Activated CD8-positive, alpha-beta memory T cell treated with anti-CD3 and anti-CD28 coated beads, Interleukin-2, amount 10 ng/mL, durations not matched to agents 7 days and 5 days (primary cell): ENCODE data around the gene MBD3L2. TPM values are rescaled to one million over a fixed set of nuclear protein-coding genes. Genes with fewer than 3 reads are reported as not detected.
"Not testable (repeated sequence)": the region's sequence is repeated elsewhere in the genome, so short reads cannot be mapped to it uniquely, and the experiment has no call there.

Source experiments
- ATAC-seq: fragments of 150-1000 bp; cut with Tn5 transposase; one replicate; pipeline ENCODE4 v1.10.0; 2021; ENCODE audit warnings: moderate library complexity
- CTCF ChIA-PET: fragments of 350-600 bp; sonication (Branson Sonifier 250); formaldehyde crosslinking; loops from one replicate; lab custom pipeline; 2021; ENCODE audit warnings: antibody characterized with exemption; lab: Charles Lee
- DNase-seq: peaks from one replicate; pipeline ENCODE4 v3.0.0-alpha.2; 2020
- H3K27ac Mint-ChIP-seq: one replicate; pipeline ENCODE4 v1.8.0; 2021; ENCODE audit warnings: mild to moderate bottlenecking, mixed read lengths
- H3K27me3 Mint-ChIP-seq: one replicate; pipeline ENCODE4 v1.8.0; 2021; ENCODE audit warnings: mixed read lengths
- H3K36me3 Mint-ChIP-seq: one replicate; pipeline ENCODE4 v1.8.0; 2021; ENCODE audit warnings: mild to moderate bottlenecking, mixed read lengths
- H3K4me1 Mint-ChIP-seq: one replicate; pipeline ENCODE4 v1.8.0; 2021; ENCODE audit warnings: mixed read lengths
- H3K4me3 Mint-ChIP-seq: one replicate; pipeline ENCODE4 v1.8.0; 2021; ENCODE audit warnings: mild to moderate bottlenecking, moderate library complexity, mixed read lengths
- H3K9me3 Mint-ChIP-seq: one replicate; pipeline ENCODE4 v1.8.0; 2022; ENCODE audit warnings: low read depth, mixed read lengths
- total RNA-seq, 2 experiments: library from RNA; stranded (reverse); gene quantifications; one replicate each; pipeline ENCODE4 v1.2.3, GENCODE V29; 2021

The MBD3L2 gene
- total RNA-seq: not detected

GRCh38 chr19:7049021-7049420, at the start of gene MBD3L2:
Gene MBD3L2, plus strand, starts transcription at chr19:7049321. Its CDS starts 53 bp downstream, at chr19:7049374.
- H3K4me3 Mint-ChIP-seq, H3K4me1 Mint-ChIP-seq, ATAC-seq, H3K9me3 Mint-ChIP-seq, H3K27me3 Mint-ChIP-seq, CTCF ChIA-PET, DNase-seq, H3K36me3 Mint-ChIP-seq, H3K27ac Mint-ChIP-seq: not testable (repeated sequence)

DNA sequence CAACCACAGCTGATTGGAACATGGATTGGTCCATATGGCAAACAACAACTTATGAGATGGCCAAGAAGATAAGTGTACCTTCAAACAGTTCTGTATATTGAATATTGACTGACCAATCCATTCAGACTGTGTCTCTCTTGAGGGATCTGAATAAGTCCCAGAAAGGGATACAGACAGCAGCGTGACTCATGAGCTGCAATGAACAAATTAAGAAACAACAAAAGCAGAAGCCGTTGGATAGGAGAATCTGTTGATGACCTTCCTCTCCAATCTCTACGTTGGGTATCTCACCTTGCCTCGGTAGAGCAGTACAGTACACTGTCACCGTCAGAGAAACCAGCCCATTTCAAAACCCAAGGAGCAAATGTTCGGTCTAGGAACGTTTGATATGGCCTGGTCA, 49.2 kb upstream of the MBD3L2 start:
- CTCF ChIA-PET: interaction anchor here (1.2 kb wide), 1 partner anchor 57 kb away, joined by 3 read pairs; no protein-coding TSS in a partner anchor
- no peak for DNase-seq
- Mint-ChIP-seq H3K4me1 (peaks cover 2% of the 10 kb centered on the region), H3K9me3 (peaks cover 7% of the 10 kb centered on the region), H3K27ac (no peak overlapping the region), H3K36me3 (peaks cover 3% of the 10 kb centered on the region), H3K27me3 (peaks cover 6% of the 10 kb centered on the region), H3K4me3 (no peak overlapping the region)
- no peak for ATAC-seq

DNA sequence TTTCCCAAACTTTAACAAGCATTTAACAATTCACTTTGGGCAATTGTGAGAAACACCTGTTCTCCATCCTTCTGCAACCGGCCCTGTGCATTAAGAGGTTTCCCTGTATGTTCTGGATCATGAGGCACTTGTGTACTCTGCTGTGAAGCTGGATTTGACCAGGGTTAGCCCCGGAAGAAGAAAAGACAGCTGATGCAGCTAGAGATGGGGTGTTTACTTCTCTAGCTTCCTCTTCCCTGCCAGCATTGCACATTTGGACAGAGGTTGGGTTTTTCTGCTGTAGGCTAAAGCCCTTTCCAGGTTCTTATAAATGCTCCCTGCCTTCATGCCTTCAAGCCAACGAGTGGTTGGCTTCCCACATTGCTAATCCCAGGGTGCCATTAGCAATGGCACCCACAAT, 48.8 kb upstream of the MBD3L2 start:
- Mint-ChIP-seq H3K27ac (no peak overlapping the region), H3K4me1 (peaks cover 2% of the 10 kb centered on the region), H3K4me3 (no peak overlapping the region), H3K36me3 (peaks cover under 1% of the 10 kb centered on the region), H3K27me3 (peaks cover 6% of the 10 kb centered on the region), H3K9me3 (peaks cover 3% of the 10 kb centered on the region)
- ATAC-seq (no peak), DNase-seq (no peak)
- CTCF ChIA-PET: interaction anchor here (1.2 kb wide), 1 partner anchor 58 kb away, joined by 3 read pairs; no protein-coding TSS in a partner anchor

- DNase-seq (no peak), ATAC-seq (no peak)
- peaks cover 2% of the 10 kb centered on the region for H3K4me1 Mint-ChIP-seq
- H3K27ac Mint-ChIP-seq: no peak overlapping the region
- H3K9me3 Mint-ChIP-seq: peaks cover under 1% of the 10 kb centered on the region
- H3K27me3 Mint-ChIP-seq: peaks cover 6% of the 10 kb centered on the region
- no peaks in the 10 kb centered on the region for H3K36me3 Mint-ChIP-seq
- no peak overlapping the region for H3K4me3 Mint-ChIP-seq
- CTCF ChIA-PET: interaction anchor here (0.8 to 1.2 kb wide), 3 partner anchors 58 to 137 kb away, joined by 3 to 4 read pairs (median 3); no protein-coding TSS in a partner anchor
These were observed 48.3 kb upstream of the MBD3L2 start for GRCh38 chr19:7000816-7001215.

DNA sequence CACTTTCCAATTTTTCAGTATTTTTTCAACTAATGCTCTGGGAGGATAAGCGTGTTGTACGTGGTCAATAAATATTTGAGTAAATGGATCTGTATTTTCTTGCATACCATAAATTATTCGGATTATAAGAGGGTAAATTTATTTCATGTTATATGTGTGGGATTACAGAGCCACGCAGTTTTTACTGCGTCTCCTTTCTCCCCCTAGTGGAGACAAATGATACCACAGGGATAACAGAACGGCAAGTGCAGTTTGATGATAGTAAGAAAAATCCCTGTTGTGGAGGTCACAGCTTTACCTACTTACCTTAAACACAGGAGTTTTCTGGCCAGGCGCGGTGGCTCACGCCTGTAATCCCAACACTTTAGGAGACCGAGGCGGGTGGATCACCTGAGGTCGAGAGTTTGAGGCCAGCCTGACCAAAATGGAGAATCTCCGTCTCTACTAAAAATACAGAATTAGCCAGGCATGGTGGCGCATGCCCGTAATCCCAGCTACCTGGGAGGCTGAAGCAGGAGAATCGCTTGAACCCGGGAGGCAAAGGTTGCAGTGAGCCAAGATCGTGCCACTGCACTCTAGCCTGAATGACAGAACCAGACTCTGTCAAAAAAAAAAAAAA, 44.7 kb upstream of the MBD3L2 start:
- CTCF ChIA-PET: interaction anchor here (0.6 to 1.5 kb wide), 4 partner anchors 10 to 158 kb away, joined by 3 to 5 read pairs (median 4); no protein-coding TSS in a partner anchor
- Mint-ChIP-seq H3K36me3 (no peaks in the 10 kb centered on the region), H3K27ac (no peak overlapping the region), H3K9me3 (no peaks in the 10 kb centered on the region), H3K27me3 (peaks cover 6% of the 10 kb centered on the region), H3K4me3 (no peak overlapping the region), H3K4me1 (peaks cover 9% of the 10 kb centered on the region)
- ATAC-seq (peak; percentile 47), DNase-seq (peak; percentile 48)

DNA sequence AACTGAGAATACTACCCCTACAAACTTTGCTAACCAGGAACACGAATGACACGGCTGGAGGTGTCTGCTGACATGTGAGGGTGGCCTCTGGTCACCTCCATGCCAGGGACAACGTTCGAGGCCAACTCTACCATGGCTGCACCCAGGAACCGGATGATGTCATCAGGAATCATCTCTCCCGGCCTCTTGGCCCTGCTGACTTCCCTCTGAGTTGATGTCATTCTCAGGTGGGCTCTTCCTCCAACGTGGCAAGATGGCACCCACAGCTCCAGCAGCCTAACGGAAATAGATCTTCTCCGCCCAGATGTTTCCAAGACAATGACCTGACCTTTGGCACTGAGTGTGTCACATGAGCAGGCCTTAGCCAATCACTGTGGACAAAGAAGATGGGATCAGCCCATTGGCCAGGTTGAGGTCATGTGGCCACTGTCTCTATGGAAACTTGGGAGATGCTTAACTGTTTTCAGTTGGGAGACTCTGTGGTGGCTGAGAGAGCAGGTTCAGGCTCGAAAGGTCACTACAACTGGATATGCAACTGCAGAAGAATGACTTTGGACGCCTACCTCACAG, 42.9 kb upstream of the MBD3L2 start:
- Mint-ChIP-seq H3K36me3 (no peaks in the 10 kb centered on the region), H3K27me3 (peaks cover 2% of the 10 kb centered on the region), H3K9me3 (peaks cover under 1% of the 10 kb centered on the region), H3K27ac (no peak overlapping the region), H3K4me1 (peaks cover 21% of the 10 kb centered on the region), H3K4me3 (no peak overlapping the region)
- ATAC-seq (no peak), DNase-seq (no peak)
- CTCF ChIA-PET: no interaction called here

DNA sequence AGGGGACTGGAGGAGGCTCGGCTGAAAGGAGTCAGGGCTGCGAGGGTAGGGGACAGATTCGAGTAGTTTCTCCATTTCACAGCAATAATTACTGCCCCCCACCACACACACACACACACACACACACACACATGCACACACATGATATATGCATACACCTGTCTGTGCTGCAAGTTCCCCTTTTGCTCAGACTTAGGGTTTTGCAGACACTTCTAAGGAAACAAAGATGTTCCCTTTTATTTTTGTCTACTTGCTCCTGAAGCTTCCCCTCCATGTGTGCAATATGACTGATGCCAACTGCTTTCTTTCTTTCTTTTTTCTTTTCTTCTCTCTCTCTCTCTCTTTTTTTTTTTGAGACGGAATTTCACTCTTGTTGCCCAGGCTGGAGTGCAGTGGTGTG, 41.3 kb upstream of the MBD3L2 start:
- CTCF ChIA-PET: no interaction called here
- no peak overlapping the region for H3K4me3 Mint-ChIP-seq
- no peak overlapping the region for H3K27ac Mint-ChIP-seq
- no peaks in the 10 kb centered on the region for H3K27me3 Mint-ChIP-seq
- ATAC-seq (no peak), DNase-seq (no peak)
- H3K9me3 Mint-ChIP-seq: peaks cover 2% of the 10 kb centered on the region
- no peaks in the 10 kb centered on the region for H3K36me3 Mint-ChIP-seq
- H3K4me1 Mint-ChIP-seq: peaks cover 22% of the 10 kb centered on the region

DNA sequence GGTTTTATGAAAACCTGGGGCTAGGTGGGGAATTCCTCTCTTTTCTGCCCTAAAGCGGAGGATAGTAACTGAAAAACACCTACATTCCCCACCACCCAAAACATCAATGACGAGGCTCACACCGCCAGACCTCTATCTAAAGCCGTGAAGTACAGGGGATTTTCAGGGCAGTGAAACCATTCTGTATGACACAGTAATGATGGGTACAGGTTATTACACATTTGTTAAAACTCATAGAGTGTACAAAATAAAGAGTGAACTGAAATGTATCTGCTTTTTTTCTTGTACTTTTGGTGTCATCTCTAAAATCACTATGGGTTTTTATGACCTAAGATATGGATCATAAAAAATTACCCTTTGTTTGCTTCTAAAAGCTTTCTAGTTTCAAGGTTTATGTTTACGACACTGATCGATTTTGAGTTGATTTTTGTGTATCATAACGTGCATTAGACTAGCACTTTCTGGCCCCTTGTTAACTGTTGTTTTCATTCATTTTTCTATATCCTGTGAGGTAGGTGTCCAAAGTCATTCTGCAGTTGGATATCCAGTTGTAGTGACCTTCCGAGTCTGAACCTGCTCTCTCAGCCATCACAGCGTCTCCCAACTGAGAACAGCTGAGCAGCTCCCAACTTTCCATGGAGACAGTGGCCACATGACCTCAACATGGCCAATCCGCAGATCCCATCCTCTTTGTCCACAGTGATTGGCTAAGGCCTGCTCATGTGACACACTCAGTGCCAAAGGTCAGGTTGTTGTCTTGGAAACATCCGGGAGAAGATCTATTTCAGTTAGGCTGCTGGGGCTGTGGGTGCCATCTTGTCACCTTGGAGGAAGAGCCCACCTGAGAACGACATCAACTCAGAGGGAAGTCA, 38.2 kb upstream of the MBD3L2 start:
- no peak for DNase-seq
- peaks cover 28% of the 10 kb centered on the region for H3K4me1 Mint-ChIP-seq

DNA sequence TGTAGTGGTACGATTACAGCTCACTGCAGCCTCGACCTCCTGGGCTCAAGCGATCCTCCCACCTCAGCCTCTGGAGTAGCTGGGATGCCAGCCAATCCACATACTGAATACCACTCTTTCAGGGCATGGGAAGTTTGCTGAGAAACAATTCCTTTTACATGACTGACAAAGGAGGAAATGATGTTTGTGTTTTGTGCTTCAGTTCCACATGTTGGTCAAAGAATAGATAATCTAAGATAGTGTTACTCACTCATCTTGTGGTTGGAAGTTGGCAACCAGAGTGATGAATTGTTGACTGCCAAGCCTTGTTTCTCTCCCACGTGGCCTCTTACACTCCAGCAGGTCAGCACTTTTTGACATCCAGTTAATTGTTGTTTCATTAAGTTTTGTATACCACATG, 35.4 kb upstream of the MBD3L2 start:
- CTCF ChIA-PET: no interaction called here

More for the DNA sequence above, 38.2 kb upstream of the MBD3L2 start:
- CTCF ChIA-PET: no interaction called here
- peak; percentile 39 for ATAC-seq
- Mint-ChIP-seq H3K4me3 (no peak overlapping the region), H3K27ac (no peak overlapping the region), H3K9me3 (peaks cover 2% of the 10 kb centered on the region), H3K27me3 (no peaks in the 10 kb centered on the region), H3K36me3 (no peaks in the 10 kb centered on the region)

DNA sequence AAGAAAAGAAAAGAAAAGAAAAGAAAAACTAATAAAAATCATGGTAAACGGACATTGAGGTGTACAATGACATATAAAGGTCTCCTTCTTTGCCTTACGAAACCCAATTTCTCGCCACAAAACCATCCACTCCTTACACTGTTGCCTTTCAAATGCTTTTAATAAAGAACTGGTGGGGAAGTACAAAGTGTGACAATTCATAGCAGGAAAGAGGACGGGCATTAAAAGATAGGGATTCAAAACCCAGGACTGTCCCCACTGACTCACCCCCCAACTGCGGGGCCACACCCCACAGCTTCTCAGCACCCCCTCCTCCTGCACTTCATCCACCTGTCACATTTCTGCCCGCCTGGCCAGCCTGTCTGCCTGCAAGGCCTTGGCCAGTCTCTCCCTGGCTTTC, 30.3 kb upstream of the MBD3L2 start:
- Mint-ChIP-seq H3K4me3 (no peak overlapping the region), H3K4me1 (peaks cover 4% of the 10 kb centered on the region)
- CTCF ChIA-PET: no interaction called here

More for the DNA sequence above, 35.4 kb upstream of the MBD3L2 start:
- peaks cover 28% of the 10 kb centered on the region for H3K4me1 Mint-ChIP-seq
- H3K9me3 Mint-ChIP-seq: peaks cover 2% of the 10 kb centered on the region
- no peak overlapping the region for H3K4me3 Mint-ChIP-seq
- ATAC-seq: peak; percentile 42
- no peak for DNase-seq
- peak overlapping the region; percentile 42 for H3K27ac Mint-ChIP-seq
- no peaks in the 10 kb centered on the region for H3K27me3 Mint-ChIP-seq
- no peaks in the 10 kb centered on the region for H3K36me3 Mint-ChIP-seq

DNA sequence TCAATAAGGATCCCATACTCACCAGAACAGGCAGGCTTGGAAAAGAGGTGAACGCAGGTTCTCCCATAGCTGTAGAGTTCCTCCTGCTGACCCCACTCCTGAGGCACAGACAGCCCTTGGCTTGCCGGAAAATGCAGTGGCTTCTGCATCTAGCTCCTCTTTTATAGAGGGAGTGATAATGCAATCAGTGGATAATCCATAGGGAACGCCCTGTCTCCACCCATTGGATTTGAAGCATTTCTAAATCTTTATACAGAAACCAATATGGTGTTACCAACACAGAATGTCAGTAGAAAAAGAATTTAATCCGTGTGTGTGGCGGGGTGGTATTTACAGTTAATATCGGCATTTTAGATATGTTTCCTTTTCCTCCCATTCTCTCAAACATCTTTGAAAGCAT, 27.8 kb upstream of the MBD3L2 start, which contains the start of gene MBD3L2B:
Gene MBD3L2B, minus strand, starts transcription at position 101 of the 400 bp plus-strand sequence. Its CDS starts 34 bp downstream, at position 67.
- H3K4me3 Mint-ChIP-seq, ATAC-seq, CTCF ChIA-PET, DNase-seq, H3K27me3 Mint-ChIP-seq, H3K4me1 Mint-ChIP-seq, H3K27ac Mint-ChIP-seq, H3K9me3 Mint-ChIP-seq, H3K36me3 Mint-ChIP-seq: not testable (repeated sequence)

More for the DNA sequence above, 30.3 kb upstream of the MBD3L2 start:
- no peaks in the 10 kb centered on the region for H3K36me3 Mint-ChIP-seq
- H3K9me3 Mint-ChIP-seq: no peaks in the 10 kb centered on the region
- ATAC-seq: no peak
- no peaks in the 10 kb centered on the region for H3K27me3 Mint-ChIP-seq
- DNase-seq: no peak
- no peak overlapping the region for H3K27ac Mint-ChIP-seq

GRCh38 chr19:7028790-7029189, 20.3 kb upstream of the MBD3L2 start:
- ATAC-seq, H3K27ac Mint-ChIP-seq, H3K27me3 Mint-ChIP-seq, H3K4me3 Mint-ChIP-seq, DNase-seq, H3K36me3 Mint-ChIP-seq, H3K9me3 Mint-ChIP-seq, H3K4me1 Mint-ChIP-seq, CTCF ChIA-PET: not testable (repeated sequence)

DNA sequence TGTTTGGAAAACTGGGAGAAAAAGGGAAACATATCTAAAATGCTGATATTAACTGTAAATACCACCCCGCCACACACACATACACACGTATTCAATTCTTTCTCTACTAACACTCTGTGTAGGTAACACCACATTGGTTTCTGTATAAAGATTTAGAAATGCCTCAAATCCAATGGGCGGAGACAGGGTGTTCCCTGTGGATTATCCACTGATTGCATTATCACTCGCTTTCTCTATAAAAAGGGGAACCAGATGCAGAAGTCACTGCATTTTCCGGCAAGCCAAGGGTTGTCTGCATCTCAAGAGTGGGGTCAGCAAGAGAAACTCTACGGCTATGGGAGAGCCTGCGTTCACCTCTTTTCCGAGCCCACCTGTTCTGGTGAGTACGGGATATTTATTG, 18.8 kb upstream of the MBD3L2 start, which contains the start of gene MBD3L5:
Gene MBD3L5, plus strand, starts transcription at position 301 of the 400 bp plus-strand sequence. Its CDS starts 34 bp downstream, at position 335.
- DNase-seq, H3K4me3 Mint-ChIP-seq, CTCF ChIA-PET, H3K4me1 Mint-ChIP-seq, H3K9me3 Mint-ChIP-seq, H3K36me3 Mint-ChIP-seq, ATAC-seq, H3K27me3 Mint-ChIP-seq, H3K27ac Mint-ChIP-seq: not testable (repeated sequence)
